Medulla oblongata (tissue), 1 donor: ENCODE results near the gene TTC23.

ENCODE experiments used
- DNase-seq: peaks from one replicate; pipeline ENCODE4 v3.0.0-alpha.2; 2015; ENCODE audit errors: extremely low spot score

TTC23 gene

DNA sequence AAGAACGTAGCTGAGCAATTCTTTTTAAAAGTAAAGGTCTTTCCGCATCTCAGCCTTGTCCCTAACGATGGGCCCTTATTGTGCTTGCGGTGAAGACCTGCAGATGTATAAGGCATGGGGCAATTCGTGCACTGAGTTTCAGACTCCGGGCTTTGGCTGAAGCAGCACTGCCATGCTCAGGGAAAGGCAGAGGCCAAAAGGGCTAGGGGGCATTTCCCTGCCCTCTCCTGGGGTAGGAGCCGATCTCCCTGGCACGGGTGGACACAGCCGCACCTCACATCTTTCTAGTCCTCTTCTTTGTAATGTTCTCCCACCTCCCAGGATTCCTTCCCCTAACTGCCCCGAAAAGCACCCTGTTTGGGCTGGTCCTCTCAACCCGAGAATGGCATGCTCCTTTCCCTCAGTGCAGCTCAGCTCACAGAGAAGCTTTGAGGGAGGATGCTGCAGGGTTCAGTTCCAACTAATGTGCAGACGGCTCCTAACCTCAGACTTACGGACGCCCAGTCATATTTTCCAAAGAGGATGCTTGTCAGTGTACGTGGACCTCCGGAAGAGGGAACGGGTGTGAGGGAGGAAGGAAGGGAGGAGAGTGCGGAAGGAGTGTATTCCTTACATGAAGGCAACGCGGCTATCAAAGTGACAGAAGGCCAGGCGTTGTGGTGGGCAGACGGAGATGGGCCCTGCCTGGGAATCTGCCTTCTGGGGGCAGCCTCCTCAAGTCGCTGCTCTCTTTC is 83.3 kb downstream of the TTC23 start:
- no peak for DNase-seq

- DNase-seq, result no peak
Observed at GRCh38 chr15:99165020-99165790, 84.2 kb downstream of the TTC23 start.

DNA sequence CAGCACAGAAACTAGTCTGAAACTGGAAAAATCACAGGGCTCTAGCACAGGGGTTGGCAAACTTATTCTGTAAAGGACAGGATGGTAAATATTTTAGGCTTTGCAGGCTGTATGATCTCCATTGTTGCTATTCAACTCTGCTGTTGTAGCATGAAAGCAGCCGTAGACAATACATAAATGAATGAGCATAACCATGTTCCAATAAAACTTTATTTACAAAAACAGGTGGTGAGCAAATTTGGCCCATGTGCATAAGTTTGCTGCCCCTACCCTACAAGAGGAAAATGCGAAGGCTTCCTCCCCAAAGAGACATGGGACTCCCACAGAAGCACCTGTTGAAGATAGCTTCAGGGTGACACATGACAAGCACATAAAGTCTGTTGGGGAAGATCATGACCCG is 85.3 kb downstream of the TTC23 start:
- no peak for DNase-seq

- DNase-seq, result no peak
Observed at GRCh38 chr15:99163271-99164062, 85.9 kb downstream of the TTC23 start.

DNA sequence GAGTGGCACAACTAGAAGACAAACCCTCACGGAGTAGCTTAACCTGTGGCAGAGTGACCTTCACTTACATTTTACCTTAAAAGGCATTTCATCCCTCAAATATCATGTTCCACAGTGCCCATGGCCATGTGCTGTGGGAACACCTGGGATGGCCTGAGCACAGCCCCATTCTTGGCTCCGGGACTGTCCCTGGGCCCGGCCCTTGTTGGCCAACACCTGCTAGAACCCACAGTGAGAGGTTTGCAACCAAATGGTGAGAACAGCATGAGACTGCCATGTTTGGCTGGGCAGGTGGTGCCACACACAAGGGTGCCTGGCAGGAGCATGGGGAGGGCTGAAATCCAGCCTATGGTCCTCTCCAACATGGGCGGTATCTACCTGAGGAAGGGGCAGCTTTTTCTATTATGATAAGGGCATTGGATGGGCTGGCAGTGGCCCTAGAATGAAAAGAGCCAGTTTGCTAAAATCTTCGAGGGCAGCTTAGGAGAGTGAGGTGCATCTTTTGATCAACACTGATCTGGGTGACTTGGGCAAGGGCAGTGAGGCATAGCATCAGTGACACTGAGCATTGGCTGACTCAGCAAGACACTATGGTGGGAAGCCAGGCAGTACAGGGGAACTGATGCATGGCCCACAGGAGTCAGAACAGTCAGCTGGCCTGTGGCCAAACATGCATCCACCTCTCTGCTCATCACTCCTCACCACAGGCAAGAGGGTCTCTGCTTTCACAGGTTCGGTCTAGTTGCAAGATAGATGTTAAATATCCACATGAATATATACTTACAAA is 90.6 kb downstream of the TTC23 start:
- no peak for DNase-seq

DNA sequence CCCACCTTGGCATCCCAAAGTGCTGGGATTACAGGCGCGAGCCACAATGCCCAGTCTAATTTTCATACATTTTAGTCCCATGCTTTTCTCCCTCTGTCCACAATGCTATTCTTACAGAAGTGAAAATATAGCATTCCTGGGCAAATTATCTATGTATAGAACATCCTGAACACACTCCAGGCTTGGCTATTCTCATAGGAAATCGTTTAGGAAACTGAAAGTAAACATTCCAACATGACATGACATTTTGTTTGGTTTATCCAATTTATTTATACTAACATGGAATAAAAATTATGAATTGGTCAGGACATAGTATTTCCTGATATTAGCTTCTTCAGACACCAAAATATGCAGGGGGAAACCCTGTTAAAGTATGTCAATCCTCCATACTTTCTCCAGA is 91.9 kb downstream of the TTC23 start:
- DNase-seq, result no peak

DNA sequence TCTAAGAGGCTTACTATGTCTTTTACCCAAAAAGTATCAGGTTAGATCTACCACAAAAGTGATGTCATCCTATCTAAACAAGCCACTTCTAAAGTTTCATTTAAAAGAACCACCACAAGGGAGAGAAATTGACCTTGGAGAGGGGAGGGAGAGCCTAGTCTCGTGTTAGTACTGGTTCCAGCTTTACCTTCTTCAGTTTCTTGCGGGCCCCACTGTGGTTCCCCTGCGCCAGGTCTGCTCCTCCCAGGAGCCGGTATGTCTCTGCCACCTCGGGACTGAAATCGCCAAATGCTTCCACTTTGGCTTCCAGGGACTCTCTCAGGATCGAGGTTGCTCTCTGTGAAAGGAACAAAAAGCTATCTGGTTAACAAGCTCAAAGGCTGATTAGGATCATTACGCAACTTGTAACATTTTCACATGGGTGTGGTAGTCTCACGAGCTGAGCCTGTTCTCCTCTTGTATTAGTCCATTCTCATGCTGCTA is 93.4 kb downstream of the TTC23 start:
- DNase-seq, result no peak

GRCh38 chr15:99154271-99154670 is 95.1 kb downstream of the TTC23 start:
- DNase-seq, result no peak

DNA sequence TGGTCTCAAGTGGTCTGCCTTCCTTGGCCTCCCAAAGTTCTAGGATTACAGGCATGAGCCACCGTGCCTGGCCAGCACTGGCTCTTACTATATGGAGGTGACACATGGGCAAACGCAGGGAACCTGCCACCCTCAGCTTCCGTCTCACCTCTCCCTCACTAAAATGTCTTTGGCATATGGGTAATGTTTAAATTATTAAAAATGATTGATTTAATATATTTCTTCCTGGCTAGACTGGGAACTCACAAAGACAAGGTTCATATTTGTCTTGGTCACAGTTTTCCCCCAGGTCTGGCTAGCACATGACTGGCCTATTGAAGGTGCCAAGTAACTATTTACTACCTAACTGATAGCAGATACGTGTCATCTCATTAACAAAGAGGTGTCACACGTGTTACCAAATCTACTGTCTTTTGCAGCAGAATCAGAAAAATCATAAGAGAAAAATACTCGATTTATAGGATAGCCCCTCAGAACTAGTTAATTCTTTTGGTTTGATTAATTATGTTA is 96.3 kb downstream of the TTC23 start:
- no peak for DNase-seq

GRCh38 chr15:99151156-99151555 is 98.2 kb downstream of the TTC23 start:
- no peak for DNase-seq

GRCh38 chr15:99149366-99149765 is 100.0 kb downstream of the TTC23 start:
- no peak for DNase-seq

- DNase-seq, result no peak
Observed at GRCh38 chr15:99148851-99149276, 100.5 kb downstream of the TTC23 start.

GRCh38 chr15:99146661-99147060 is 102.7 kb downstream of the TTC23 start:
- DNase-seq, result no peak

- DNase-seq, result no peak
Observed at GRCh38 chr15:99145778-99146177, 103.6 kb downstream of the TTC23 start.

- no peak for DNase-seq
Observed at GRCh38 chr15:99145005-99145404, 104.4 kb downstream of the TTC23 start.

DNA sequence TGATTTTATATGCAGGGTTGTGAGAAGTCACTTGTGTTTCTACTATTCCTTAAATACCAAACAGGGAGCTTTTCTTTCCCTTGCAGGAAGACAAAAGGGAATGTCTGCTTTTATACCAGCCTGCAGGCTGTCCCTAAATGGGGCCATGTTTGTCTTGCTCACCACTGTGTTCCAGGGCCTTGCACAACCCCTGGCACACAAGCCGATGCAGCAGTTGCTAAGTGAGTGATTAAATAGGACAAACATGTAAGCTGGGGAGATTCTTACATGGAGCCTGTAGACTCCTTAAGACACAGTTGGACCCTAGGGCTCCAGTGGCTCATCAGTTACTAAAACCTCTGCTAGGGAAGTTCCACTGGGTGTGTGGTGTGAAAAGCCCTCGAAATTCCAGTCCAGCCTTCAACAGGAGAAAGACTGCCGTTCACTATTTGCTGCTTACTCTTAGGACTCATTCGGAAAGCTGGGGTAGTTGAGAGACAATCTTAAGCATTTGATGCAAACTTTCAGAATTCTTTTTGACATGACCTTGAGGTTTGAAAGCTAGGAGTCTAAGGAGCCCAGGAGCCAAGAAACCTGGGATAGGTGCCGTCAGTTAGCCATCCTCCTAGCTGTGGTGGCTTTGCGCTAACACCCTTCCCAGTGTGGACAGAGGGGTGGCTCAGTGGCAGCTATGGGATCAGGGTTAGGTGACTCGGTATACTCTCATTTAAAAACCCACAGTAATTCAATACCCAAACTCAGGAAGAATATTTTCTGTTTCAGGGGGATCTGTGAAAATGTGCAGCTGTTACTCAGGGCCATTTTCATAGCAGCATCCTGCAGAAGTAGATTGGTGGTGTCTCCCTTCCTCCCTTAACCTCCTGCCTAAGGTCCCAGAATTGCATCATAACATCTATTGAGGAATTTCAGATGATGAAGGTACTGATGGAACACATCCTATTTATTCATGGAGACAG is 105.4 kb downstream of the TTC23 start:
- DNase-seq, result peak; percentile 54

GRCh38 chr15:99143242-99143641 is 106.1 kb downstream of the TTC23 start:
- no peak for DNase-seq

DNA sequence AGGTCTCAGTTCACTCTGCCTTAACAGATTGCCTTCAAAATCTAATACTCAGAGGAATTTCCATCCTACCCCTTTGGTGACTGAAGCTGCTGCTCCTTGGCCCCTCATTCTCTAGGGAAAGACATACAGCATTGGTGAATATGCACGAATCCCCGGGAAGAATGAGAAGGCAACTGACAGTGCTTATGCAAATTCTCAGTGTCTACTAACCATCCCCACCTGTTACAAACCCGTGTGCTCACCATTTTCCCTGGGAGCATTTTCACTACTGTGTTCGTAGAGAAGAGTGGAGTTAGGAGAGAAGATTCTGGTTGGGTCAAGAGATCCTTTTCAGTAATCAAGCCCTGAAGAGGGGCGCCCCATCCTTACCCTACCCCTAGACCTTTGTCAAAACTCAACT is 106.8 kb downstream of the TTC23 start:
- DNase-seq, result no peak

DNA sequence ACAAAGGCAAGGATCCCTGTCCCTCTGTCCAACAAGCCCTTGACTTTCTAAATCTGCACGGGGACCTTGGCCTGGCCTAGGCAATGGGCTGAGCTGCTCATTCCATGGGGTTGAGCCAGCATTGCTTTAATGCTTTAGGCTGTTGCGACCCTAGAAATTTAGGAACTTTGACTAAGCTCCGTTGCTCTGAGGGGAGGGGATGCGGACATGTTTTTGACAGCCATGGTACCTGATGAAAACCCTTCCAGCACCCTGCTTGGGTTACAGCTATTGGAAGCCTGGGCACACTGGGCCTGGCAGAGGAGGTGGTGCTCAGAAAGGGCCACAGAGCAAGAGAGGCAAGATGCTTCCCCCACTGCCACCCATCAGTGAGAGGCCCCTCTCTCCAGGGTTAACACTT is 107.4 kb downstream of the TTC23 start:
- no peak for DNase-seq

DNA sequence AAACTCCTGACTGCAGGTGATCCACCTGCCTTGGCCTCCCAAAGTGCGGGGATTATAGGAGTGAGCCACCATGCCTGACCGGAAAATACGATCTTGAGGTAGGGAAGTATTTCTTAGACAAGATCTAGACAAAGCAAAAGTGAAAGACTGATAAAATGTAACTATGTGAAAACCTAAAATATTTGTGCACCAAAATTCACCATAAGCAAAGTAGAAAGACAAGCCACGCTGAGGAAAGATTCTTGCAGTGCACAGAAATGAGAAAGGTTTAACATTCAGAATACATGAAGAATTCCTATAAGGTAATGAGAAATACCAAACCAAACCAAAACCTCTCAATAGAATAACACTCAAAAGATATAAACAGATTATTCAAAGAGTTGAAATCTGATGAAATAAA is 108.8 kb downstream of the TTC23 start:
- DNase-seq, result no peak
